M059J (cell line): ENCODE measurements around the gene ZNF718. TPM values are rescaled to one million over a fixed set of nuclear protein-coding genes. Genes with fewer than 3 reads are reported as not detected.
"Not testable (repeated sequence)": the region's sequence is repeated elsewhere in the genome, so short reads cannot be mapped to it uniquely, and the experiment has no call there.

Experiments
- DNase-seq: peaks from one replicate; pipeline ENCODE4 v3.0.0-alpha.2; 2012; ENCODE audit warnings: low read depth
- total RNA-seq: library from RNA; depleted of rRNA; stranded (reverse); fragments of >200 nt; shearing (Covaris generic); gene quantifications from 2 replicates; pipeline ENCODE4 v1.2.3, GENCODE V29; 2014; rRNA removed

Gene ZNF718
- total RNA-seq, result 3.2 and 3.4 TPM in 2 replicates

- DNase-seq, result peak; percentile 93
Measured at GRCh38 chr4:124275-125081, at the start of gene ZNF718. ZNF718 (plus strand) TSS chr4:124501; CDS start chr4:124671, 170 bp downstream.

GRCh38 chr4:85951-86350 lies 38.4 kb upstream of the ZNF718 start:
- no peak for DNase-seq

GRCh38 chr4:86559-87324 lies 37.6 kb upstream of the ZNF718 start:
- DNase-seq, result not testable (repeated sequence)

GRCh38 chr4:98386-98785 lies 25.9 kb upstream of the ZNF718 start:
- no peak for DNase-seq

- no peak for DNase-seq
Measured at GRCh38 chr4:99863-100262, 24.4 kb upstream of the ZNF718 start.

- no peak for DNase-seq
Measured at GRCh38 chr4:107083-107443, 17.2 kb upstream of the ZNF718 start.

GRCh38 chr4:107444-108429 lies 16.6 kb upstream of the ZNF718 start:
- no peak for DNase-seq

- no peak for DNase-seq
Measured at GRCh38 chr4:112771-113170, 11.5 kb upstream of the ZNF718 start.

GRCh38 chr4:113732-114131 lies 10.6 kb upstream of the ZNF718 start:
- no peak for DNase-seq

GRCh38 chr4:114149-114548 lies 10.2 kb upstream of the ZNF718 start:
- no peak for DNase-seq

- no peak for DNase-seq
Measured at GRCh38 chr4:116499-116898, 7.8 kb upstream of the ZNF718 start.

- no peak for DNase-seq
Measured at GRCh38 chr4:120616-121015, 3.7 kb upstream of the ZNF718 start.

GRCh38 chr4:121408-122084 lies 2.8 kb upstream of the ZNF718 start:
- DNase-seq, result no peak

- DNase-seq, result not testable (repeated sequence)
Measured at GRCh38 chr4:123922-124274, 403 bp upstream of the ZNF718 start.

- DNase-seq, result no peak
Measured at GRCh38 chr4:125091-125771, 930 bp downstream of the ZNF718 start.

- no peak for DNase-seq
Measured at GRCh38 chr4:125833-126232, 1.5 kb downstream of the ZNF718 start.

- DNase-seq, result no peak
Measured at GRCh38 chr4:132483-132882, 8.2 kb downstream of the ZNF718 start.

GRCh38 chr4:138935-139334 lies 14.6 kb downstream of the ZNF718 start:
- no peak for DNase-seq

GRCh38 chr4:139691-140090 lies 15.4 kb downstream of the ZNF718 start:
- no peak for DNase-seq

GRCh38 chr4:146621-147020 lies 22.3 kb downstream of the ZNF718 start:
- DNase-seq, result no peak

- DNase-seq, result no peak
Measured at GRCh38 chr4:147233-147632, 22.9 kb downstream of the ZNF718 start.
